GM19035 (cell line): ENCODE measurements around the gene ZSCAN21.

Experiments used
- ATAC-seq: cut with Tn5 transposase; IDR thresholded peaks from one replicate; pipeline ENCODE4 v1.9.1; 2021; ENCODE audit not compliant: unreplicated experiment

The ZSCAN21 gene

DNA sequence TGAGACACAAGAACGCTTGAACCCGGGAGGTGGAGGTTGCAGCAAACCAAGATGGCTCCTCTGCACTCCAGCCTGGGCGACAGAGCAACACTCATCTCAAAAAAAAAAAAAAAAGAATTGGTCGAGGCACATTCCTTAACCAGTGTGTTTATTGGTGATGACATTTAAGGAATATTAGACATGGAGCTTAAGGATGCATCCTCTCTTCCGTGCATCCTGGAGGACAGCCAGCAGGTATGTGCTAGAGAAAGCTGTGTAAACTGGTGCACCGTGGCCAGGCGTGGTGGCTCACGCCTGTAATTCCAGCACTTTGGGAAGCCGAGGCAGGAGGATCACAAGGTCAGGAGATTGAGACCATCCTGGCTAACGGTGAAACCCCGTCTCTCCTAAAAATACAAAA is 22.4 kb upstream of the ZSCAN21 start:
- no peak for ATAC-seq

DNA sequence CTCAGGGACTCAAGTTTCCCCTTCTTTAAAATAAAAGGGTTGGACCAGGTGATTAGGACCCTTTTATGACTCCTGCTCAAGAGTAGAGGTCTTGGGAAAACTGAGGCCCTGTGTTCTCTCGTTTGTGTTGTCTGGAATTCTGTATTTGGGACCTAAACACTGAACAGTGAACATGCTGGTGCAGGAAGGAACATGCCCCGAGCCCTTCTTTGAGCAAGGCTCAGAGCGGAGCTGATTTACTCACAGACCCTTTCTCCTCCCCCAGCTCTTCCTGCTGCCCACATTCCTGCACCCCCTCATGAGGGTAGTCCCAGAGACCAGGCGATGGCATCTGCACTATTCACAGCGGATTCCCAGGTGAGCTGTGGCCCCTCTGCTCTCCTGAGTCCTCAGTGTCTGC is 20.0 kb upstream of the ZSCAN21 start:
- ATAC-seq = no peak

DNA sequence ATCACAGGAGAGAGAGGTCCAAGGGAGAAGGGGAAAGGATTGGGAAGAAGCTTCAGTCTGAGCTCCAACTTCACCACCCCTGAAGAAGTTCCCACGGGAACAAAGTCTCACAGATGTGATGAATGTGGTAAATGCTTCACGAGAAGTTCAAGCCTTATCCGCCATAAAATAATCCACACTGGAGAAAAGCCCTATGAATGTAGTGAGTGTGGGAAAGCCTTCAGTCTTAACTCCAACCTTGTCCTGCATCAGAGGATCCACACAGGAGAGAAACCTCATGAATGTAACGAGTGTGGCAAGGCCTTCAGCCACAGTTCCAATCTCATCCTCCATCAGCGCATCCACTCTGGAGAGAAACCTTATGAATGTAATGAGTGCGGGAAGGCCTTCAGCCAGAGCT is 16.0 kb upstream of the ZSCAN21 start:
- ATAC-seq = no peak

DNA sequence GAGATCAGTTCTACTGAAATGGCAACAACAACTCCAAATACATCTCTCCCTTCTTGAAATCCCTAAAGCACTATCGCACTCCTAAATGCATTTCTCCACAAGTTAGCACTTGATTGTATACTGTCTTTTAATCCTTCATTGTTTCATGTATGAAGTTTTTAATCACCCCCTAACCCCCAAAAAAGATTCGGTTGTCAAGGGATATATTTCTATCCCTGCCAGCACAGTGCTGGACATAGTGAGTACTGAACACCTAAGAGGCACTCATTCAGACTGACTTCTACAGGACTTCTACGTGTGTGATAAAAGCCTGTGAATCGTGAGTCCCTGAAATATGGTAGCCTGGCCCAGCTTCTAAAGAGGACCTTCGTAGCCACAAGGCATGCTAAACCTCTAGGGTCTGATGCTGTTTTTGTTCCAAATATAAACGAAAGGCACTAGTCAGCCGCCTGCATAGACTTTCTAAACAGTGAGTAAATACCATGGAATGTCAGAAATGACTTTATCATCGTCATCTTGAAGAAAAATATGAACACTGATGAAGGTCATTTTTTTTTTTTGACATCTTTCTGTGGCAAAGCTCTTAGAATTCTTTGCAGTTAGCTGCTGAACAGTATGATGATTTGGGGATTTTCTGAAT is 14.6 kb upstream of the ZSCAN21 start:
- no peak for ATAC-seq

DNA sequence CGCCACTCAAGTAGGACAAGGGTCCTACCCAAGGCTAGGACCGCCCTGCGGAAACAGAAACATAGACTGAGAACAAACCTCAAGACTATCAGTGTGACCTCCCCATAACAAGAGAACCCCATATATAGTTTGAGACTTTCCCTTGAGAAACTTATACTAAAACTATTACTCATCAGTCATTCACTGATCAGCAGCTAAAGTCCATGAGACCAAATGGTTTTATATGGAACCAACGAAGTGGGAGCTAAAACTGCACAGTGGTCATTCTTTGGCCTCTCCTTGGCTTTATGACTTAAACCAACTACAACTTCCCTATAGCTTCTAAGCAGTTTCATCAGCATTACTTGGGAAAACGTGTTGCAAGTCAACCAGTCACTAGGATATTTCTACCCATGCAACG is 13.7 kb upstream of the ZSCAN21 start:
- ATAC-seq = no peak

DNA sequence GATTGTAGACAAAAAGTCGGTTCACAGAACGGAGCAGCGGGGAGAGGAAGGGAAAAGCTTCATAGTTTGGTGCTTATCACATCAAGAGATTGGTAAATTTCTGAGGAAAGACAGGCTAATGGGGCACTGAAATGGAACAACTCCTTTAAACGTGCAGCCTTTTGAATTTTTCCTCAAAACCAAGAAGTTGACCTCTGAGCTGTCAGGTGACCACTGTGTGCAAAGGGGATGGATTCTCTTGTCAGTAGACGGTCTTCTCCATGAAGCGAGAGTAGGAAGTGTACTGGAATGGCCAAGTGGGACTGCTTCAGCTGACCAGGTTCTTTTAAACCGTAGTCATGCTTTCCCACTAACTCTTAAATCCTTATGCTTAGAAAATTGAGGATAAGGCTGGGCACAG is 11.2 kb upstream of the ZSCAN21 start:
- ATAC-seq = no peak

DNA sequence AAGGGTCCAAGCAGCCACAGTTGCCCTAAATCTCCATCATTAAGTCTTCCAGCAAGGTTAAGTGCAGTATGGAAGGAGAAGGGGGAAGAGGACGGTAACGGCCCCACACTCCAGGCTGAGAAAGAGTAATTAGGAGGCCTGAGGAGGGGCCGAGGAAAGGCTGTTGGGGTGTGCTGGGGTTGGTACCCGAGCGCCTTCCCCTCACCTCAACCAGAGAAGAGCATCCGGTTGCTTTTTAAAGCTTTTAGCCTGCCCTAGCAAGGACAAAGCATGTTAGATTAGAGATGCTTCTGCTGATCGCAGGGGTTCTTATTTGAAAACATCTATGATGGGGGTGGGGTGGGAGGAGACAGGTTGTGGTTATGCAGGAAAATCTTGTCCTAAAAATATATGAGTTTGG is 9.0 kb upstream of the ZSCAN21 start:
- no peak for ATAC-seq

DNA sequence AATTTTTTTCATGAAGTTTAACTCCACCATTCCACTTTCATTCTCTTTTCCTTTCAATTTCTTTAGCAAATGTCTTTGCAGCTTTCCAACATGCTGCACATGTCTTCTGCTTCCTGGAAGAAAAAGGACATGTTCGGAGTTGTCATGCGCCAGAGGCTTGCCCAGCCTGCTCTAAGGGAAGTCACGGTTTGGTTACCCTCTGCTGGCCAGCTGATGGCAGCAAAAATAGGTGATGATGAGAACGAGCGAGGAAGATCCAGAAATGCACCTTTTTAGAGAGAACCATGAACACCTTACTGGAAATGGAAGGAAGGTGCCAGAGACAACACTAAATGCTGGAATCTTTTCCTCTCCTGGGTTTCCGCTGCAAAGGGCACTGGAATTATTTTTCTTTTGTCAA is 4.9 kb upstream of the ZSCAN21 start:
- no peak for ATAC-seq

DNA sequence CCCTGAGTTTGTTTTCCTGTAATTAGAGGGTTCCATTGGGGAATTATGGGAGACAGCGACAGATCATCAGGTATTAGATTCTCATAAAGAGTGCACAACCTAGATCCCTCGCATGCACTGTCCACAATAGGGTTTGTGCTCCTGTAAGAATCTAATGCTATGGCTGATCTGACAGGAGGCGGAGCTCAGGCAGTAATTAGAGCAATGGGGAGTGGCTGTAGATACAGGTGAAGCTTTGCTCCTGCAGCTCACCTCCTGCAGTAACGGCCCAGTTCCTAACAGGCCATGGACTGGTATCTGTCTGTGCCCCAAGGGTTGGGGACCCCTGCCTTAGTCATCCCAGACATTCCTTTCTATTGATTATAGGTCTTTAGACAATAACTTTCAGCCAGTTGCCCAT is 894 bp upstream of the ZSCAN21 start:
- ATAC-seq = no peak

DNA sequence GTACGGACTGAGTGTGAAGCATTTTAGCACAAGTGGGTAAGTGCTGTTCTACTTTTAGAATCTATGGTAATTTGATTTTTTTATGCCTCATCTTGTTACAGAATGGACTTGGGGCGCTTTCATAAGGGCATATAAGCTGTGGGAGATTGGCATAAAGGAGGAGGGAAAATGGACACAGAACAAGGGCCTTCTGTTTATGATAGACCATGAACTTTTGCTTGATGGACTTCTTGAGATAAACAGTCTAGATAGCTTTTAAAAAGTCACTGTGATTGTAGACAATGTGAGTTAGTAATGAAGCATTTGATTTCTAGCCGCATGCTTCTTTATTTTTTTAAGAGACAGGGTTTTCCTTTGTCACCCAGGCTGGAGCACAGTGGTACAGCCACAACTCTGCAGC is 2.0 kb downstream of the ZSCAN21 start:
- no peak for ATAC-seq

DNA sequence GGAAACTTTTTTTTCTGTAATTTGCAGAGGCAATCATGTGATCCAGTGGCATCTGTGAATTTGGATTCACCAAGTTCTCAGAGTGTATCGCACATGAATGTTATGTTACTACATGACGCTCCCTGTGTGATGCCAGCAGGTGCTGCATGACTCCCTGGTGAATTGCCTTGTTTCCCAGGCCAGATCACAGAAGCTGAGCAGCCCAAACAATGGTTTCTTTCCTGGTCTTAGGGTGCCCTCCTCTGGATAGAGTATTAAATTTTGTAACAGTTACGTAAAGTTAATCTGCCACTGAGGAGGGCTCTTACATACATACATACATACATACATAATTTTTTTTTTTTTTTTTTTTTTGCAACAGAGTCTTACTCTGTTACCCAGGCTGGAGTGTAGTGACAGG is 3.6 kb downstream of the ZSCAN21 start:
- ATAC-seq = no peak

DNA sequence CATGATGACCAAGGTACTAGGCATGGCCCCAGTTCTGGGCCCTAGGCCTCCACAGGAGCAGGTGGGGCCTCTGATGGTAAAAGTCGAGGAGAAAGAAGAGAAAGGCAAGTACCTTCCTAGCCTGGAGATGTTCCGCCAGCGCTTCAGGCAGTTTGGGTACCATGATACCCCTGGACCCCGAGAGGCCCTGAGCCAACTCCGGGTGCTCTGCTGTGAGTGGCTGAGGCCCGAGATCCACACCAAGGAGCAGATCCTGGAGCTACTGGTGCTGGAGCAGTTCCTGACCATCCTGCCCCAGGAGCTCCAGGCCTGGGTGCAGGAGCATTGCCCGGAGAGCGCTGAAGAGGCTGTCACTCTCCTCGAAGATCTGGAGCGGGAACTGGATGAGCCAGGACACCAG is 7.4 kb downstream of the ZSCAN21 start:
- no peak for ATAC-seq

DNA sequence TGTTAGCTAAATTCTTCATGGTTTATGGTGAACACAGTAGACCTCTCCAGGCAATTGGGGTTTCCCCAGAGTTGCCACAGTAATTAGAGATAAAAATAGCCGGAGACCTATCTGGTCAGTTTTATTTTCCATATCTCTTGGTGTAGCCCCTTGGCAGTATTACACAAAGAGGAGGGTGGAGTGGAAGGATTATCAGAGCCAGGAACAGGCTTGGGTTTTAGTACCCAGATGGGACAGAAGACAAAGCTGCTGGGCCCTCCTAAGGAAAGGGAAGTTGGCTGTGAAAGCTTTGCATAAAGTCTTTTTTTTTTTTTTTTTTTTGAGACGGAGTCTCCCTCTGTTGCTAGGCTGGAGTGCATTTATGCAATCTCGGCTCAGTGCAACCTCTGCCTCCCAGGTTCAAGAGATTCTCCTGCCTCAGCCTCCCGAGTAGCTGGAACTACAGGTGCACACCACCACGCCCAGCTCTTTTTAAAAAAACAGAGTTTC is 9.7 kb downstream of the ZSCAN21 start:
- ATAC-seq = no peak

DNA sequence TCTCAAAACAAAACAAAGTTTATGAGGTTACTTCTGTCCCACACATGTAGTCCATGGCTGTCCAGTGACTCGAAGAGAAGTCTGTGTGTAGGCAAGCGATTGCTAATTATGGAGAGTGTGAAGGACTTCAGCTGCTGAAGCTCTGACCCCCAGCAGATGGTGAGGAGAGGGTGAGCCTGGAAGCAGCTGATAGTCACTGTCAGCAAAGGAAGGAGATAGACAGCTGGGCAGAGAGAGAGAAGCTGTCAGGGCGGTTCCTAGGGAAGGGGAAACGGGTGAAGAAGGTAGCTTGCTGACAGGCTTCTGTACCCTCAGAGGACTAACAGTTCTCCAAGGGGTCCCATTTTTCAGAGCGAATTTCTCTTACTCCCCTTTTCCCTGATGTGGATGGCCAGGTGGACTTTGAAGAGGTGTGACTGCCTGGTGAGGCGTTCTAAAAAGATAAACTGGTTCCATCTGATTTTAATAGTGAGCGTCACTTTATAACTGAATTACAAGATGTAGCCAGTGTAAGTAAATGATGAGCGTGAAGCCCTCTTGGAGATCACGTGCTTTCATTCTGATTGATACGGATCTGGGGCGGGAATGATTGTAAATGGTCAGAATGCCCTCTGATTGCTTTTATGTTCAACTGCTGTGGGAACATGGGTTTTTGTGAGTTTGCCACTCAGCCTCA is 12.1 kb downstream of the ZSCAN21 start:
- no peak for ATAC-seq

DNA sequence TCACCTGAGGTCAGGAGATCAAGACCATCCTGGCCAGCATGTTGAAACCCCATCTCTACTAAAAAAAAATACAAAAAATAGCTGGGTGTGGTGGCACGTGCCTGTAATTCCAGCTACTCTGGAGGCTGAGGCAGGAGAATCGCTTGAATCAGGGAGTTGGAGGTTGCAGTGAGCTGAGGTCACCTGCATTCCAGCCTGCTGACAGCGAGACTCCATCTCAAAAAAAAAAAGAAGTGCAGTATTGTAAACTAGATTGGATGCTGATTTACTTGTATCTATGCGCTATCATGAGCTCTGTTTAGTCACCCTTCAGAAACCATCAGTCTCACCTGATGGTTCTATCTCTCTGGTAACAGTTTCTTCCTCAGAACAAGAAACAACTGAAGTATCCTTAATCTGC is 13.8 kb downstream of the ZSCAN21 start:
- no peak for ATAC-seq

DNA sequence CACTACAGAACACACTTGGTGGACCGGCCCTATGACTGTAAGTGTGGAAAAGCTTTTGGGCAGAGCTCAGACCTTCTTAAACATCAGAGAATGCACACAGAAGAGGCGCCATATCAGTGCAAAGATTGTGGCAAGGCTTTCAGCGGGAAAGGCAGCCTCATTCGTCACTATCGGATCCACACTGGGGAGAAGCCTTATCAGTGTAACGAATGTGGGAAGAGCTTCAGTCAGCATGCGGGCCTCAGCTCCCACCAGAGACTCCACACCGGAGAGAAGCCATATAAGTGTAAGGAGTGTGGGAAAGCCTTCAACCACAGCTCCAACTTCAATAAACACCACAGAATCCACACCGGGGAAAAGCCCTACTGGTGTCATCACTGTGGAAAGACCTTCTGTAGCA is 14.6 kb downstream of the ZSCAN21 start:
- no peak for ATAC-seq

DNA sequence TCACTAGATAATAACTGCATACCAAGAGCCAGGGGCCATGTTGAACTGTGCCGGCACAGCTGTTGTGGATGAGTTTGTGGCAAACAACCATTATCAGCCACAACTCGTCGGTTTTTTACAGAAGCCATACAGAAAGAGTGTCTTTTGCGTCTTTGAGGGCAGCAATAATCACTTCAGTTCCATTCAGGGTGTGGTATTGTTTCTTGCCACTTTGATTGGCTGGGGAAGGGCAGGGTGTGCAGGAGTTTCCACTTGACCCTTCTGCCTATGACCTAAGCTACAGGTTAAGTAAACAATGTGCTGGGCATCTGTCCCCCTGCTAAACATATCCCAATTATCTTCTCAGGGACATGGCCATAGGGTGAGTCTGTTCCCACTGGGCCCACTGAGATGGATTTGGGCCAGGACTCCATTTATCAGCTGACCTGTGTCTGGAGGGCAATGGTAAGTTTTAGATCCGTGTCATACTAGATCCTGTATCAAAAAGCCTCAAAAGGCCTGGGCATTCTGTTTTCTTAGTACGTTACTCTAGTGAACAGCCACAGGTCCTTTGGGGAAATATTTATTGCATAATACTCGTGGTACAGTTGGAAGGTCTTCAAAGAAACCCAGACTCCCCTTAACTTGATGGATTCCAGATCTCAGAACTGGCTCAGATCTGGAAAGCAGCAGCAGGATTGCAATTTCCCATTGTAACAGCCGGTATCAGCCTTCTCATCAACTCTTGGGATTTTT is 16.0 kb downstream of the ZSCAN21 start:
- no peak for ATAC-seq

DNA sequence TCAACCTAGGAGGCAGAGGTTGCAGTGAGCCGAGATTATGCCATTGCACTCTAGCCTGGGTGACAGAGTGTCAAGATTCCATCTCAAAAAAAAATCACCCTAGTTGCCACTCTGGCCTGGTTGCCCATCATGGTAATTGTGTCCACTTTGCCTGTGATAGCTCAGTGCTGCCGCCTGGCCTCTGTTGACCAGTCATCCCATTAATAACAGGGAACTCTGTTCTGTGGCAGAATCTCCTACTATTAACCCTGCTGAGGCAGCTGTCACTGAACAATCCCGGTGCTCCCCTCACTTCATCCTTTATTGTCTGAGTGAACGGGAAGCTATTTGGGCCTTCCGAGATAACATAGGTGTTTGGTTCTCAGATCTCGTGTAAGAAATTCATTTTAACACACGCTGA is 17.4 kb downstream of the ZSCAN21 start:
- no peak for ATAC-seq

DNA sequence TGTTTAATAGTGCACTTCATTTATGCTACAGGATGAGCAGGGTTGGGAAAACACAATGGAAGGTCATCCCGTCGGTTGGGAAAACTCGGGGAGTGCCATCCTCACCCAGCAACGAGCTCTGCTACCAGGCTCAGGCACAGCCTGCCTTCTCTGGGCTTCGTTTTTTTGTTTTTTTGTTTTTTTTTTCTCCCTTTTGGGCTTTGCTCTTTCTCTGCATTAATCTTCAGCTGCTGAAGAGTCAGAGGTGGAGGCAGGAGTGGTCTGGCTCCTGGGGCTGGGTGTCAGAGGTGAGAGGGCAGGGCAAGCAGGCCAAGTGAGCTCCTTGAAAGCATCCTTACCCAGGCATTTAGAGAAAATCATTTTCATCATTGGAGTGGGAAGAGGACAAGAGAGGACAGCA is 20.4 kb downstream of the ZSCAN21 start:
- ATAC-seq = no peak

DNA sequence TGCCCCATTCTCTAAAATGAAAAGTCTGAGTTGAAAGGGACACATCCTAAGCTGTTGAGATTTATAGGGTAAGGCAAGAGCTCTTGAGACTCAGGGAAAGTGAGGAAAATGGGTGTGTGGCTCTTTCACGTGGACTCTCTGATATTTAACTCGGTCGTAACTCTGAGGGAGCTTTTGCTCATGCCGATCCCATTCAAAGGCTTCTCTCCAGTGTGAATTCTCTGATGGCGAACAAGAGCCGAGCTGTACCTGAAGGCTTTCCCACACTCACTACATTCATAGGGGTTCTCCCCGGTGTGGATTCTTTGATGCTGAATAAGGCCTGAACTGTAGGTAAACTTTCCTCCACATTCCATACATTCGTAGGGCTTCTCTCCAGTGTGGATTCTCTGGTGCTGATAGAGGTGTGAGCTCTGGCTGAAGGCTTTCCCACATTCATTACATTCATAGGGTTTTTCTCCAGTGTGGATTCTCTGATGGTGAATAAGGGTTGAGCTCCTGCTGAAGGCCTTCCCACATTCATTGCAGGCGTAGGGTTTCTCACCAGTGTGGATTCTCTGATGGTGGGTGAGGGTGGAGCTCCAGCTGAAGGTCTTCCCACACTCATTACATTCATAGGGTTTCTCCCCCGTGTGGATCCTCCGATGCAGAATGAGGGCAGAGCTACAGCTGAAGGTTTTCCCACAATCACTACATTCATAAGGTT is 21.6 kb downstream of the ZSCAN21 start:
- no peak for ATAC-seq

DNA sequence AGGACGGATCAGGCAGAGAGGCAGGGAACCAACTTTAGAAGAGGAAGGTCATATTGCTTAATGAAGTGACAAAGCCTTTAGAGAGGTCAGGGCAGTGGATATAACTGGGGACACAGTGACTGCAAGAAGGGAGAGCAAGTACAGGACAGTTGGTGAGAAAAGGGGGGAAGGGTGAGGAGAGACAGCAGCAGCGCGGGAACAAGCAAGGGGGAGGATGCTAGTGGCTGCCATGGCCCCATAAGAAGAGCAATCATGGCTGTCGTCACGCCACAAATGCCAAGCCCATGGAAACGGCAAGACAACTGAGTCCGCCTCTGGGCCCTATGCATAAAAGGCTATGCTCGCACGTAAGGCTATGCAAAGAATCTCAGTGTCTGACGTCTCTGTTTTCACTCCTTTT is 22.9 kb downstream of the ZSCAN21 start:
- no peak for ATAC-seq

DNA sequence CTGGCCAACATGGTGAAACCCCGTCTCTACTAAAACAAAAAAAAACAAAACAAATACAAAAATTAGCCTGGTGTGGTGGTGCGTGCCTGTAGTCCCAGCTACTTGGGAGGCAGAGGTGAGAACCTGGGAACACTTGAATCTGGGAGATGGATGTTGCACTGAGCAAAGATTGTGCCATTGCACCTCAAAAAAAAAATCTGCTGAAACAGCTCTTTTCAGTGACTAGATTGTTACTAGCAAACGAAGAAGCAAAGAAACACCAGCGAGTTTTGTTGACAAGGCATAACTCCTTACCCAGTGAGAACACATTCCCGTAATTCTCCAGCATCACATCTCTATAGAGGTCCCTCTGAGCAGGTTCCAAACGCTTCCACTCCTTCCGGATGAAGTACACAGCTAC is 25.3 kb downstream of the ZSCAN21 start:
- no peak for ATAC-seq
